Type B pancreatic cell (in vitro differentiated cells): ENCODE results near the gene ELMO2. TPM values are rescaled to one million over a fixed set of nuclear protein-coding genes. Genes with fewer than 3 reads are reported as not detected.
A peak's percentile ranks its signal among the peaks of the same experiment; 100 is the strongest.

ENCODE experiments used
- DNase-seq: peaks from one replicate; pipeline ENCODE4 v3.0.0; 2021; ENCODE audit warnings: mixed read lengths; ENCODE audit not compliant: unreplicated experiment; ENCODE audit errors: extremely low spot score
- H3K27ac Mint-ChIP-seq: 2 replicates; pipeline ENCODE4 v1.8.0; 2021; ENCODE audit warnings: mild to moderate bottlenecking, mixed read lengths
- H3K27me3 Mint-ChIP-seq: 2 replicates; pipeline ENCODE4 v1.8.0; 2021; ENCODE audit warnings: mixed read lengths
- H3K36me3 Mint-ChIP-seq: 2 replicates; pipeline ENCODE4 v1.8.0; 2021; ENCODE audit warnings: mixed read lengths
- H3K4me1 Mint-ChIP-seq: one replicate; pipeline ENCODE4 v1.8.0; 2021; ENCODE audit warnings: mixed read lengths; ENCODE audit not compliant: unreplicated experiment
- H3K4me3 Mint-ChIP-seq: 2 replicates; pipeline ENCODE4 v1.8.0; 2021; ENCODE audit warnings: mild to moderate bottlenecking, mixed read lengths
- H3K9me3 Mint-ChIP-seq: 2 replicates; pipeline ENCODE4 v1.8.0; 2021; ENCODE audit warnings: mixed read lengths
- total RNA-seq: library from RNA; stranded (reverse); gene quantifications from 2 replicates; pipeline ENCODE4 v1.2.1, GENCODE V29; 2021; ENCODE audit warnings: low replicate concordance
- TF ChIP-seq, protein P1 (sequence below): fragments of 200-600 bp; sonication (generic); conservative IDR thresholded peaks from 2 replicates; pipeline ENCODE4 v1.5.0; 2021; ENCODE audit warnings: antibody characterized with exemption, mild to moderate bottlenecking

ELMO2 gene
- total RNA-seq, 1 donor from 2014 or later, result 49.1 TPM

GRCh38 chr20:46325789-46326188 is 80.6 kb downstream of the ELMO2 start:
- no peak overlapping the region for H3K27ac Mint-ChIP-seq

GRCh38 chr20:46324960-46325703 is 81.3 kb downstream of the ELMO2 start:
- Mint-ChIP-seq H3K36me3 (no peaks in the 10 kb centered on the region), H3K27me3 (peaks cover 48% of the 10 kb centered on the region), H3K27ac (no peak overlapping the region), H3K4me1 (peaks cover 14% of the 10 kb centered on the region), H3K4me3 (no peak overlapping the region), H3K9me3 (no peaks in the 10 kb centered on the region)
- DNase-seq, result no peak
- TF ChIP-seq, protein P1, sequence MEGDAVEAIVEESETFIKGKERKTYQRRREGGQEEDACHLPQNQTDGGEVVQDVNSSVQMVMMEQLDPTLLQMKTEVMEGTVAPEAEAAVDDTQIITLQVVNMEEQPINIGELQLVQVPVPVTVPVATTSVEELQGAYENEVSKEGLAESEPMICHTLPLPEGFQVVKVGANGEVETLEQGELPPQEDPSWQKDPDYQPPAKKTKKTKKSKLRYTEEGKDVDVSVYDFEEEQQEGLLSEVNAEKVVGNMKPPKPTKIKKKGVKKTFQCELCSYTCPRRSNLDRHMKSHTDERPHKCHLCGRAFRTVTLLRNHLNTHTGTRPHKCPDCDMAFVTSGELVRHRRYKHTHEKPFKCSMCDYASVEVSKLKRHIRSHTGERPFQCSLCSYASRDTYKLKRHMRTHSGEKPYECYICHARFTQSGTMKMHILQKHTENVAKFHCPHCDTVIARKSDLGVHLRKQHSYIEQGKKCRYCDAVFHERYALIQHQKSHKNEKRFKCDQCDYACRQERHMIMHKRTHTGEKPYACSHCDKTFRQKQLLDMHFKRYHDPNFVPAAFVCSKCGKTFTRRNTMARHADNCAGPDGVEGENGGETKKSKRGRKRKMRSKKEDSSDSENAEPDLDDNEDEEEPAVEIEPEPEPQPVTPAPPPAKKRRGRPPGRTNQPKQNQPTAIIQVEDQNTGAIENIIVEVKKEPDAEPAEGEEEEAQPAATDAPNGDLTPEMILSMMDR, result peak; percentile 65

More at GRCh38 chr20:46325789-46326188, 80.6 kb downstream of the ELMO2 start:
- Mint-ChIP-seq H3K36me3 (no peaks in the 10 kb centered on the region), H3K27me3 (peaks cover 42% of the 10 kb centered on the region), H3K4me3 (no peak overlapping the region), H3K4me1 (peaks cover 14% of the 10 kb centered on the region), H3K9me3 (no peaks in the 10 kb centered on the region)
- DNase-seq, result no peak
- TF ChIP-seq, protein P1, result no peak

DNA sequence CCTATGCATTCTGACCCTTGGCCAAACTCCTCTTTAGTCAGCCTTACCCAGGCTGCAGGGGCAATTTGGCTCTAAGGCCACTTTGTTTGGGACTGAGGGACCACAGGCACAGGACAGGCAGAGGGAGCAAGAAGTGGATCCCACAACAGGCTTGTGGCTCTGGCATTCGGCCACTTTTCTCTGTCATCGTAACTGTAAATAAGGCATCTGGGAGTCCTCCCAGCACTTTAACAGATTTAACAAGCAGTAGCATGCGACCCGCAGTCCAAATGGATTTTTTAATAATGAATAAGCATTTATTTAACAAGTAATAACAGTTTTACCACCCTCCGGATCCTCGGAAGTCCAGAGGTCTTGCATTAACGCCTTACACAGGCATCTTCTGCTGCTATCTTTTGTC is 82.0 kb downstream of the ELMO2 start:
- Mint-ChIP-seq H3K27ac (no peak overlapping the region), H3K9me3 (no peaks in the 10 kb centered on the region), H3K4me1 (peaks cover 10% of the 10 kb centered on the region), H3K36me3 (no peaks in the 10 kb centered on the region), H3K4me3 (no peak overlapping the region), H3K27me3 (peaks cover 50% of the 10 kb centered on the region)
- DNase-seq, result no peak
- TF ChIP-seq, protein P1, result no peak

- TF ChIP-seq, protein P1, result no peak
- H3K4me1 Mint-ChIP-seq, result peaks cover 5% of the 10 kb centered on the region
- DNase-seq, result no peak
- H3K36me3 Mint-ChIP-seq, result no peaks in the 10 kb centered on the region
- no peak overlapping the region for H3K27ac Mint-ChIP-seq
- H3K9me3 Mint-ChIP-seq, result no peaks in the 10 kb centered on the region
- H3K27me3 Mint-ChIP-seq, result peaks cover 57% of the 10 kb centered on the region
- H3K4me3 Mint-ChIP-seq, result no peak overlapping the region
Measured at GRCh38 chr20:46323557-46323956, 82.9 kb downstream of the ELMO2 start.

DNA sequence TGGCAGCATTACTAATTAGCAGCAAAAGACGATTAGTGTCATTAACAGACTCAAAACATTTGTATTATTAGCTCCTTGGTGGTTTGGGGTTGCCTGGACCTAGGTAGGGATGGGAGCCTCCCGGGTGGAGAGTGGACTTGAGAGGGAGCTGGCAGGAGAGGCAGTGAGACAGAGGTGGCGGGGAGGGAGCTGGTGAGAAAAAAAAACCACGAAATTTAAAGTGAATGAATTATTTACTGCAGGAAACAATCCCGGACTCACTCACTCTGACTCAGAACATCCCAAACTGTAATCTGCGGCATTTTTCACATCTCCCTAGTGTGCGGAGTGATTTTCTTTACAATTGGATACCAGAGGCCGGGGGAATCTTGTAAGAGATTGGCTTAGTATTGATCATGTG is 83.8 kb downstream of the ELMO2 start:
- no peaks in the 10 kb centered on the region for H3K36me3 Mint-ChIP-seq
- peaks cover 64% of the 10 kb centered on the region for H3K27me3 Mint-ChIP-seq
- no peak overlapping the region for H3K27ac Mint-ChIP-seq
- no peak overlapping the region for H3K4me3 Mint-ChIP-seq
- DNase-seq, result no peak
- H3K9me3 Mint-ChIP-seq, result no peaks in the 10 kb centered on the region
- TF ChIP-seq, protein P1, result no peak
- peaks cover 5% of the 10 kb centered on the region for H3K4me1 Mint-ChIP-seq
